ENCODE results near the gene TTC16. TPM values are rescaled to one million over a fixed set of nuclear protein-coding genes. Genes with fewer than 3 reads are reported as not detected.

TTC16 gene
- total RNA-seq, 1 donor = under 0.01 TPM

DNA sequence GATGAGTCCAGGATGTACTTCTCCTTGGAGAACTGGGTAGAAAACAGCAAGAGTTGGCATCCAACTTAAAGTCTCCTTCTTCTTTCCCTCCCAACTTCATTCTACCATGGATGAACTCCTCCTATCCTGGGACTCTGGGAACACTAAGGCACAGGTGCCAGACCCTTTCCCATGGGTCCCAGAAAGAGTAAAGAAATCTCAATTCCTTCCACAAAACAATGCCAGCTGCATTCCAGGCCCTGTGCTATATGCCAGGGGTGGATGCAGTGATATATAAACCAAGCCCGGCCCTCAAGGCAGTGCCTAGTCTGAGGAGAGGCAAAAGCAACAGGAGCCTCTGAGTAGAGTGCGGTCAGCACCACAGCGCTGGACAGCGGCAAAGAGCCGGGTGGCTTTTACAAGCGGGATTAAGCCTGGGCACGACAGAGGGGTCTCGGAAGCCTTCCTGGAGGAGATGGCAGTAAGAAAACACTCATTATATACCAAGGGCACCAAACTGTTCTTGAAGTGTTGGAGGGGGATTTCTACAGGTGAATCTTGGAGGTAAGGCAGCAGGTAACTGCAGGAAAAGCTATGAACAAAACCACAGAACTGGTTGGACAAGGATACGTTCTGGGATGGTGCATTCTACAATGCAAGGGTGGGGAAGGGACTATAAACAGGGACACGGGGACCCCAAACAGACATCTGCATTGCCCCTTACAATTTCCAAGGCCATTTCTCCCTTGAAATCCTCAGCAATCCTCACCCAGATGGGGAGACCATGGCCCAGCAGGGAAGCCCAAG is 35.6 kb downstream of the TTC16 start:
- H3K9me3 ChIP-seq (ENCODE audit: low read depth, low read length) = no peaks in the 10 kb centered on the region
- no peak overlapping the region for H3K4me3 ChIP-seq (ENCODE audit: insufficient read depth, low read length)
- DNase-seq (ENCODE audit: insufficient read length, low spot score, missing footprints) = peak; percentile 89
- no peaks in the 10 kb centered on the region for H3K36me3 ChIP-seq (ENCODE audit: insufficient read depth, low read length)
- no peaks in the 10 kb centered on the region for H4K20me1 ChIP-seq (ENCODE audit: insufficient read depth, low read length)
- no peak overlapping the region for H3K27ac ChIP-seq (ENCODE audit: low read depth, low read length)
- no peaks in the 10 kb centered on the region for H3K79me2 ChIP-seq (ENCODE audit: insufficient read depth, low read length)
- peaks cover 31% of the 10 kb centered on the region for H3K27me3 ChIP-seq (ENCODE audit: insufficient read depth, low read length)
- TF ChIP-seq, protein P1, sequence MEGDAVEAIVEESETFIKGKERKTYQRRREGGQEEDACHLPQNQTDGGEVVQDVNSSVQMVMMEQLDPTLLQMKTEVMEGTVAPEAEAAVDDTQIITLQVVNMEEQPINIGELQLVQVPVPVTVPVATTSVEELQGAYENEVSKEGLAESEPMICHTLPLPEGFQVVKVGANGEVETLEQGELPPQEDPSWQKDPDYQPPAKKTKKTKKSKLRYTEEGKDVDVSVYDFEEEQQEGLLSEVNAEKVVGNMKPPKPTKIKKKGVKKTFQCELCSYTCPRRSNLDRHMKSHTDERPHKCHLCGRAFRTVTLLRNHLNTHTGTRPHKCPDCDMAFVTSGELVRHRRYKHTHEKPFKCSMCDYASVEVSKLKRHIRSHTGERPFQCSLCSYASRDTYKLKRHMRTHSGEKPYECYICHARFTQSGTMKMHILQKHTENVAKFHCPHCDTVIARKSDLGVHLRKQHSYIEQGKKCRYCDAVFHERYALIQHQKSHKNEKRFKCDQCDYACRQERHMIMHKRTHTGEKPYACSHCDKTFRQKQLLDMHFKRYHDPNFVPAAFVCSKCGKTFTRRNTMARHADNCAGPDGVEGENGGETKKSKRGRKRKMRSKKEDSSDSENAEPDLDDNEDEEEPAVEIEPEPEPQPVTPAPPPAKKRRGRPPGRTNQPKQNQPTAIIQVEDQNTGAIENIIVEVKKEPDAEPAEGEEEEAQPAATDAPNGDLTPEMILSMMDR (IDR thresholded peaks at IDR 0.05; ENCODE audit: extremely low read depth, low read depth, low read length) = no peak
- no peaks in the 10 kb centered on the region for H3K4me1 ChIP-seq (ENCODE audit: insufficient read depth, low read length)
- no peak overlapping the region for H3K4me2 ChIP-seq (ENCODE audit: insufficient read depth, low read length)
- H2AFZ ChIP-seq (ENCODE audit: low read length) = no peak overlapping the region

DNA sequence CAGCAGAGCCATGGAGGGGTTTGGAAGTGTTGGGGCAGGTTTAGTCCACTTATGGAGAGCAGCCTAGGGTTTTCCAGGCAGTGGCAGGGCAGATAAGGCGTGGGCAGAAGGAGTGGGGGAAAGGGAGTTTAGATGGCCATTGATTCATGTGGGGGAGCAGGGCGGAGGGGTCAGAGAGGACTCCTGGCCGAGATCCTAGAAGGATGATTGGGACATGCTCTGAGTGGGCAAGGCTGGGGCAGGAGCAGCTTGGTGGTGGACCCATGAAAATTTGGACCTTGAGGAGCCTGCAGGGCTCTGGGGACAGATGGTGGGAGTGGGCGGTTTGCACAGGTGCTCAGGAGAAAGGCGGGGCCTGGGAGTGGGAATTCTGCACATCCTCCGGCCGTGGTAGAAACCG is 37.3 kb downstream of the TTC16 start:
- TF ChIP-seq, protein P1 (IDR thresholded peaks at IDR 0.05; ENCODE audit: extremely low read depth, low read depth, low read length) = no peak
- no peaks in the 10 kb centered on the region for H3K4me1 ChIP-seq (ENCODE audit: insufficient read depth, low read length)
- H3K36me3 ChIP-seq (ENCODE audit: insufficient read depth, low read length) = no peaks in the 10 kb centered on the region
- no peak overlapping the region for H3K4me2 ChIP-seq (ENCODE audit: insufficient read depth, low read length)
- no peaks in the 10 kb centered on the region for H3K79me2 ChIP-seq (ENCODE audit: insufficient read depth, low read length)
- no peaks in the 10 kb centered on the region for H4K20me1 ChIP-seq (ENCODE audit: insufficient read depth, low read length)
- peak; percentile 41 for DNase-seq (ENCODE audit: insufficient read length, low spot score, missing footprints)
- H3K27ac ChIP-seq (ENCODE audit: low read depth, low read length) = no peak overlapping the region
- no peak overlapping the region for H2AFZ ChIP-seq (ENCODE audit: low read length)
- H3K9me3 ChIP-seq (ENCODE audit: low read depth, low read length) = no peaks in the 10 kb centered on the region
- H3K4me3 ChIP-seq (ENCODE audit: insufficient read depth, low read length) = no peak overlapping the region
- peaks cover 31% of the 10 kb centered on the region for H3K27me3 ChIP-seq (ENCODE audit: insufficient read depth, low read length)

DNA sequence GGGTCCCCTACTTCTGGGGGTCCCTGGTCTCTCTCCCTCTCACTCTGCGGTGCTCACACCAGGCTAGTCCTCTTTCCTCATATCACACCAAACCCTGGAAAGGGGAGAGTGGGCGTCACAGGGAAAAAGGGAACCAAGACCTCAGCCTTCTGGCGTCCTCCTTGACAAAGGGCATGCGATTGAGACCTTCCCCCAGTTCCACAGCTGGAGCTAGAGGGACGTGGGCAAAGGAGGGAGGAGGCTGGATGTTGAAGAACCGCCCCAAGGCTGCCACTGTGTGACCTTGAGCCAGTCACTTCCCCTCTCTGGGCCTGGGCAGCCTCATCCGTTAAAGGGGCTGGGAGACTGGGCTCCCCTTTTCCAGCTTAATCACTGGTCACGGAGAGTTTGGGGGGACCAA is 37.7 kb downstream of the TTC16 start:
- DNase-seq (ENCODE audit: insufficient read length, low spot score, missing footprints) = peak; percentile 80
- Histone ChIP-seq H3K27ac (ENCODE audit: low read depth, low read length) (no peak overlapping the region), H4K20me1 (ENCODE audit: insufficient read depth, low read length) (no peaks in the 10 kb centered on the region), H3K9me3 (ENCODE audit: low read depth, low read length) (no peaks in the 10 kb centered on the region), H3K4me3 (ENCODE audit: insufficient read depth, low read length) (no peak overlapping the region), H3K4me1 (ENCODE audit: insufficient read depth, low read length) (no peaks in the 10 kb centered on the region), H3K4me2 (ENCODE audit: insufficient read depth, low read length) (no peak overlapping the region), H2AFZ (ENCODE audit: low read length) (no peak overlapping the region), H3K36me3 (ENCODE audit: insufficient read depth, low read length) (no peaks in the 10 kb centered on the region), H3K27me3 (ENCODE audit: insufficient read depth, low read length) (peaks cover 31% of the 10 kb centered on the region), H3K79me2 (ENCODE audit: insufficient read depth, low read length) (no peaks in the 10 kb centered on the region)
- TF ChIP-seq, protein P1 (IDR thresholded peaks at IDR 0.05; ENCODE audit: extremely low read depth, low read depth, low read length) = no peak

DNA sequence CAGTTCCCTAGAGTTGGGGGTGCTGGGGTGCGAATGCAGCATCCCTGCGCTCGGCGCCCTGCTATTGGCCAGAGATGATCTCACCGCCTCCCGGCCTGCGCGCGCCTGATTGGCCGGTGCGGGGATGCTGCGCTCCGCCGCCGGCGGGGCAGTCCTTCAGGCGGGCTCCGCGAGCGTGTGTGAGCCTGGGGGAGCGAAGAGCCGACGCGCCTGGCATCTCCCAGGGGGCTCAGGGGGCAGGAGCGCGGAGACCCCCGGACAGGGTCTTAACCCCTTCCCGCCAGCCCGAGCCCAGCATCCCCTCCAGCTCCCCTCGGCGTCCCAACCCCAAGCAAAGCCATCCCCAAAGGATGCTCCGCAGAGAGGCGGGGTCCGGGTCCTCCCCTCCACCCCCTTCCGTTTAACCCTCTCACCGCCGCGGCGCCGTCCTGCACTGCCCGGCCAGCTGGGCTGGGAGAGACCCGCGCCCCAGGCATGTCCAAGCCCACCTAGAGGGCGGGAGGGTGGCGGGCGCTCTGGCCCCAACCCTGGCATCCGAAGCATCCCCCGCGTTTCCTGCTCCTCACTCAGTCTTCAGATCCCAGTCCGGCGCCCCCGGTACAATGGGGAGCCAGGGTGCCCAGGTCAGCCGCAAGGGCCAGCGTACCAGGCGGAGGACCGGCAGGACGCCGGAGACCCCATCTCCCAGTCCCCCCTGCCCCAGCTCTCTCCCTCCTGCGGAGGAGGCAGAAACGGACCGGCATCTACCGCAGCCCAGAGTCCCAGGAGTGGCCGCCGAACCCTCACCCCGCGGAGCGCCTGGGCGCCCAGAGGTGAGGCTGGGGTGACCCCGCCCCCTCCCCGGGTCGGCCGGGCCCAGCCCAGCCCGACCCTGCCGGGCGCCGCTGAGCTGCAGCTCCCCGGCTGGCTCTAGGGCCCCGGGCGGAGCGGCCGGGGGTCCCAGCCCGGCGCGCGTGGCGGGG is 38.5 kb downstream of the TTC16 start:
- Histone ChIP-seq H4K20me1 (ENCODE audit: insufficient read depth, low read length) (no peaks in the 10 kb centered on the region), H3K79me2 (ENCODE audit: insufficient read depth, low read length) (no peaks in the 10 kb centered on the region)

More for the DNA sequence above, 38.5 kb downstream of the TTC16 start:
- H3K27ac ChIP-seq (ENCODE audit: low read depth, low read length) = no peak overlapping the region
- TF ChIP-seq, protein P1 (IDR thresholded peaks at IDR 0.05; ENCODE audit: extremely low read depth, low read depth, low read length) = no peak
- peaks cover 31% of the 10 kb centered on the region for H3K27me3 ChIP-seq (ENCODE audit: insufficient read depth, low read length)
- no peak overlapping the region for H3K4me3 ChIP-seq (ENCODE audit: insufficient read depth, low read length)
- H2AFZ ChIP-seq (ENCODE audit: low read length) = no peak overlapping the region
- H3K4me1 ChIP-seq (ENCODE audit: insufficient read depth, low read length) = no peaks in the 10 kb centered on the region
- no peaks in the 10 kb centered on the region for H3K9me3 ChIP-seq (ENCODE audit: low read depth, low read length)
- no peak overlapping the region for H3K4me2 ChIP-seq (ENCODE audit: insufficient read depth, low read length)
- DNase-seq (ENCODE audit: insufficient read length, low spot score, missing footprints) = peak; percentile 90
- H3K36me3 ChIP-seq (ENCODE audit: insufficient read depth, low read length) = no peaks in the 10 kb centered on the region

All from osteoblast (primary cell).